GM19238 (cell line): Measurements from ENCODE around the gene ADAMTS10.
A peak's percentile ranks its signal among the peaks of the same experiment; 100 is the strongest.
"Not testable (repeated sequence)": the region's sequence is repeated elsewhere in the genome, so short reads cannot be mapped to it uniquely, and the experiment has no call there.

Source experiments
- DNase-seq: peaks from one replicate; pipeline ENCODE4 v3.0.0; 2011; ENCODE audit warnings: low spot score; ENCODE audit not compliant: insufficient read length

ADAMTS10 gene

DNA sequence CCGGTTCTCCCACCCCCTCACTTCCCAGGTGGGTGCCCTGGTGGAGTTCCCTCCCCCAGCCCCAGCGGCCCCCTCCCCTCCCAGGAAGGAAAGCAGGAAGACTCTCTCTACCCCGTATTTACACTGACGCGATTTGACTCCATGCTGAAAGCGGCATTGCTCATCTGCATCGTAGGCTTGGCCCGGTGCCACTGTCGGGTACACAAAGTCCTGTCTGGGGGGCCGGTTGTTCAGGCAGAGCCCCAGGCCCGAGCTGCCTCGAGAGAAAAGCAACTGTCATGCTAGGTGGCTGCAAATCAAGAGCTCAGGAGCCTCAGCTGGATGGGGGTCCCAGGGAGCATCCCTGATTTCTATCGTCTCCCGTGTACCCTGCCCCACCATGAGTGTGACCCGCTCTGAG lies 14.9 kb downstream of the ADAMTS10 start:
- DNase-seq: no peak

DNA sequence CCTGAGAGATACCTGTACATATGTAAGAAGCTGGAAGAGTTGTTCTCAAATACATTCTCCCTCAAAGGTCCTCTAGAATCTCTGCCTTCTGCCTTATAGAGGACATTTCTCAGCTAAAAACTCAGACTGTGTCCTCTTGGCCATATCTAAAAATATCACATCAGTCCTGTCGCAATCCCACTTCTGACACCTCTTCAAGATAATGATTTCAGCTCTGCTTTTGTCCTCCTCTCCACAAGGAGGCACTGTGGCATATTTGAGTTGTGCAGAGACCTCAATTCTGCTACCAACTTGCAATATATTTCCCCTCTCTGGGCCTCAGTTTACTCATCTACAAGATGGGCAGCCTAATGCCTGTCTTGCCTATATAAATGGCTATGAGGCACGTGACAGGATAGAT lies 16.6 kb downstream of the ADAMTS10 start:
- DNase-seq: no peak

DNA sequence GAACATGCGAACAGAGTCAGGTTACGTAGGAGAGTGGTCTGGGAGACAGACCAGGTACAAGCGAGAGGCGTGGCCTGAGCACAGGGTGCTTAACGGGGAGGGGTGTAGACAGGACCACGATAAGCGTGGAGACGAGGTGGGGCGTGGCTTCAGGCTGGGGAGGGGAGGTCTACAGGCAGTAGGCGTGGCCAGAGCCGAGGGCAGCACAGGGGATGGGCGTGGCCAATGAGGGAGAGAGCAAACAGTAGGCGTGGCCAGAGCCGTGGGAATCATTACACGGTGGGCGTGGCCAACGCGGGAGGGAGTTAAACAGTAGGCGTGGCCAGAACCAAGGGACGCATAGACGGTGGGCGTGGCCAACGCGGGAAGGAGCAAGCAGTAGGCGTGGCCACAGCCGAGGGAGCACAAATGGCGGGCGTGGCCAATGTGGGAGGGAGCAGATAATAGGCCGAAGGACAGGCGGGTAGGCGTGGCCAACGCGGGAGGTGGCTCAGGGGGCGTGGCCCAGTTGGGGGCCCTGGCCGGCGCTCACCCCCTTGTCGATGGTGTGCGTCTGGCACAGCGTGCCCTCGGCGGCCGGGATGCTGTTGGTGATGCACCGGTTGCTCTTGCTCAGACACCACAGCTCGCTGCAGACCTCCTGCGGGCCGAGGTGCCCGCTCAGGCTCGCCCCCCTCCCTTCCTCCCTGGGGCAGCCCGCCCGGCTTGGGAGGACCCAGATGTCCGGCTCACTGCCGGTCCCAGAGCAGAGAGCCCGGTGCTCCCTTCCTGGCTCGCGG lies 18.1 kb downstream of the ADAMTS10 start:
- DNase-seq: no peak

DNA sequence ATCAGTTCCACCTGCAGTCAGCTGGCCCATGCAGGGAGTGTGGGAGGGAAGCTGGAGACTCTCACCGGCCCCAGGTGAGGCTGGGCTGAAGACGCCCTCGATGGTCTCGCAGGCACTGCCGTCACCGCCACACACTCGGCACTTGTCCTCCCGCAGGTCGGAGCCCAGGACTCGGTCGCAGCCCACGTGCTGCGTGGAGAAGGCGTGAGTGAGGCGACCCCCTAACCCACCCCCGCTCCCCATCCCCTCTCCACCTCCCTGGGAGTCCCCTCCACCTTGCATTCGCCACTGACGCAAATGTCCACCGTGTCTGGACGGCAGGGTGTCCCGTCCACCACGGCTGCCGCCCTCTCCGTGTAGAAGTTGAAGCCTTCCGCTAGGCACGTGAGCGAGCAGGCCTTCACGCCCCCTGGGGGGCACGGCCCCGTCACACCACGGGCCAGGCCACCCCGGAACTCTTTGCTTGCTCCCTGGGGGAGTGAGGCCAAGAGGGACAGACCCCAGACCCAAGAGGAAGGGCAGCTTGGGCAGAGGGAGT lies 21.3 kb downstream of the ADAMTS10 start:
- DNase-seq: no peak

DNA sequence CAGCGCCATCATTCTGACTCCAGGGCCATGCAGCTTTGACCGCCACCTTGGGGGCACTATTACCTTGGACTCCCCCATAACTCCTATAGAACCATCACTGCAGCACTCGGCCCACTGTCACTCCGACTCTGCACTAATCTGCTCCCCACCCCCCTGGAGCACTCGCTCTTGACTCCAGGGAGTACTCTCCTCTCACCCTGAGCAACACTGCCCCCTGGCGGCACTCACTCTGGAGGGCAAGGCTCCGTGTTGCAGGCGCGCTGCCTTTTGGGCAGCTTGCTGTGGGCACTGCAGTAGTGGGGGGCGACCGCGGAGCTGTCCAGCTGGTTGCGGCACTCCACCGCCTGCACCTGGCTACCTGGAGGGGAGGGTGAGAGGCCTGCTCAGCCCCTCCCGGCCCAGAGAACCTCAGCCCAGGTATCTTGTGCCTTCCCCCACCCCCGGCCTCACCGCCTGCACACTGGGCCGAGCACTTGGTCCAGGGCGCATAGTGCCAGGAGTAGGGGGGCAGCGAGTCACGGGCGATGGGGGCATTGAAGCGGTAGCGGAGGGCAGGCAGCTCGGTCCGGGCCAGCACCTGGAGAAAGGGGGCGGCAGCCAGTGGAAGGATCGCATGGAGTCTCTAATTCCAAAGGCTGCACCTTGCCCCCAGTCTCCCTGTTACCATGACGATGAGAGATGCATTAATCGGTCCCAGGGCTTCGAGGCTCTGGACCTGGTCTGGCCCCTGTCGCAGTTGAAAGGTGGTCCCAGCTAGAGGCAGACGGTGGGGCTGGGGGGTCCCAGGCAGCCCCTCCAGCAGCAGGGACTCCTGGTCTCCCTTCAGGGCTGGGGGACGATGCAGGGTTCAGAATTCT lies 24.4 kb downstream of the ADAMTS10 start:
- DNase-seq: no peak

DNA sequence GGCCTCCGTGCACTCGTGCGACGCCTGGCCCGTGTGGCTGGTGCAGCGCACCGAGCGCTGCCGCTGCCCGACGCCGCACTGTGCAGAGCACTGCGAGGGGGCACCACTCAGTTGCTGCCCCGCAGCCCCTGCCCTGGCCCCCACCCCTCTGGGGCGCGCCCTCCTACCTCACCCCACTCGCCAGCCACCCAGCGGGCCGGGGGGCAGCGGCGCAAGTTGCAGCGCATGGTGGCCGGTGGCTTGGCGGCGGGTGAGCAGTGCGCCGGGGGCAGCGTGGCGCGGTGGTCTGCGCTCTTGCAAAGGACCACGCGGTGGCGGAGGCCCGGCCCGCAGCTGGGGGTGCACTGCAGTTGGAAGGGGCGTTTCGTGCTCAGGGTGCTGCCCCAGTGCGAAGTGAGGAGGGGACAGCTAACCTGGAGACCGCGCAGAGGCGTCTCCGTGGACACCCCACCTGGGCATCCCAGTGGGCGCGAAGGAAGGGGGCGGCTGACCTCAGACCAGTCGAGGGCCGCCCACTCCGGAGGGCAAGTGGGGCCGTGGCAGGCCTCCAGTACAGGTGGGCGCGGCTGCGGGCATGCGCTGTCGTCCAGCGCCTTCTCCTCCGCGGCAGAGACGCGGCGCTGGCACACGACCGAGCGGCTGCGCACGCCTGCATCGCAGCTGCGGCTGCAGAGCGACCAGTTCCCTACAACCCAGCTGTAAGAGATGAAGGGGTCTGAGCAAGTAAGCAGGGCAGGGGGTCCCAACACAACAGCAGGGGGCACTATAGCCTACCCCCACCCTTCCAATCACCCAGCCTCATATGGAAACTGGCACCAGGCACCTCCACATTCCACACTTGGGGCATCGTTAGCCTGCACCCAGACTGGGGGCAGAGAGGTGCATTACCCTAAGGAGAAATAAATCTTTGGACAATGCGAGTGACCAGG lies 25.3 kb downstream of the ADAMTS10 start:
- no peak for DNase-seq

DNA sequence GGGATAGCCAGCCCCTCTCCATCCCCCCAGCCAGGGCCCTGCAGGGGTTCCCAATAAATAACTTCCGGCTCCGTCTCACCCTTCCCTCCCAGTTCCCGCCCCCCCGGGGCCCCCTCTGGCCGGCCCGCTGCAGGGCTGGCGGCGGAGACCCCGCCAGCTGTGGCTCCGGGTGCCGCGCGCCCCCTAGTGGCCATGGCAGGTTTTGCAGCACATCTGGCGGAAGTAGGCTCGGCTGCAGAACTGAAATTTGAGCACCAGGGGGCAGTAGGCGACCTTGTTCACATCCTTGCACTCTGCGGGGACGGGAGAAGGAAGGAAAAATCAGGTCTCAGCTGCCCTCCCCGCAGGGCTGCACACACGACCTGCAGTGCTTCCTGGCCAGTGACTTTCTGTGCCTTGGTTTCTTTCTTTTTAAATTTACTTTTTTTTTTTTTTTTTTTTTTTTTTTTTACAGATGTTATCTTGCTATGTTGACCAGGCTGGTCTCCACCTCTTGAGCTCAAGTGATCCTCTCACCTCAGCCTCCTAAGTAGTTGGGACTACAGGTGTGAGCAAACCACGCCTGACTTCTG lies 29.7 kb downstream of the ADAMTS10 start:
- peak; percentile 72 for DNase-seq

DNA sequence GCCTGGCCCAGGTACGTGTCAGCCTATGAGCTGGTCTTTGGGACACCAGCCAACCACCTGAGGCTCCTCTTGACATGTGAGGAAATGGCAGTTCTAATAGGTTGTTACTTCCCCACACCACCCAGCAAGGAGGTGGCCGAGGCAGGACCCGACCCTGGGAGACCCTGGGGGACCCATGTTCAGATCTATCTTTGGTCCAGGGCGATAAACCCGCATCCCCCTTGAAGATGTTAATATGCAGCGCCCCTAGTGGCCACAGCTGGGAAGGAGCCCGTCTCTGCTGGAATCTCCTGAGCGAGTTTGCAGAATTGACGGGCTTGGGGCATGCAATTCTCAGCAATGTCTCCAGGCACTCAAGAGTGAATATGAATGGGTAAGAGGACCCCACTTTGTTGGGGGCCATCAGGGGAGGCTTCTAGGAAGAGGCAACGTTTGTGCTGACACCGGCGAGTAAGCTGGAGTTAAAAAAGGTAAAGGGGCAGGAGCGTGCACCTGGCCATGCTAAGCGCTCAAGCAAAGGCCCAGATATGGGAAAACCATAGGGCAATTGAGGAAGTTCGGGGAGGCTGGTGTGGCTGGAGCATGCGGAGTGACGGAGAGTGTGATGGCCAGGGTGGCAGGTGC lies 31.8 kb downstream of the ADAMTS10 start:
- DNase-seq: peak; percentile 64

DNA sequence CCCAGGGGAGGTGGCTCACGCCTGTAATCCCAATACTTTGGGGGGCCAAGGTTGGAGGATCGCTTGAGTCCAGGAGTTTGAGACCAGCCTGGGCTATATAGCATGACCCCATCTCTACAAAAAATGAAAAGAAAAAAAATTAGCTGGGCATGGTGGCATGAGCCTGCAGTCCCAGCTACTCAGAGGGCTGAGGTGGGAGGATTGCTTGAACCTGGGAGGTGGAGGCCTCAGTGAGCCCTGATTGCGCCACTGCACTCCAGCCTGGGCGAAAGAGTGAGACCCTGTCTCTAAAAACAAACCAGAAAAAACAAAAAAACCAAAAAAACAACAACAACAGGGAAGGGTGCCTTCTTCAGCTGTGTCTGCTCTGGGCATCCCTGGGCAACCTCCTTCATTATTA lies 32.8 kb downstream of the ADAMTS10 start:
- no peak for DNase-seq

DNA sequence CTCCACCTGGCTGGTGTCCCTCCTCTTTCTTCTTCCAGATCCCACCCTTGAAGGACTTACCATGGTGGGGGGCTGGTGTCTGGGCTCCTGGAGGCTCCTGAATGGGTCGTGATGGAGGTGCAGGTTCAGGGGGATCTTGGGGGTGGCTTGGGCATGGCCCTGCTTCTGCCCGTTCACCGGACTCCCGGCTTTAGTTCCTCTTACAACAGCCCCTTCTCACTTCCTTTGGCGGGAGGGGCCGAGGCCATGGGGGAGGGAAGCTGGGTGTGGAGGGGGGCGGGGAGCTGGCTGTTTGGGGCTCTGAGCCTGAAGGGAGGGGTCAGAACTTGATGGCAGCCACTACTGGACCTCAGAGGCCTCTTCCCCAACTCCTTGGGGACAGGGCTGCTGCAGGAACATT lies 33.3 kb downstream of the ADAMTS10 start, which contains the start of gene MYO1F:
MYO1F (minus strand) TSS at position 196 of the 400 bp plus-strand sequence; CDS start at position 63, 133 bp downstream.
- no peak for DNase-seq

DNA sequence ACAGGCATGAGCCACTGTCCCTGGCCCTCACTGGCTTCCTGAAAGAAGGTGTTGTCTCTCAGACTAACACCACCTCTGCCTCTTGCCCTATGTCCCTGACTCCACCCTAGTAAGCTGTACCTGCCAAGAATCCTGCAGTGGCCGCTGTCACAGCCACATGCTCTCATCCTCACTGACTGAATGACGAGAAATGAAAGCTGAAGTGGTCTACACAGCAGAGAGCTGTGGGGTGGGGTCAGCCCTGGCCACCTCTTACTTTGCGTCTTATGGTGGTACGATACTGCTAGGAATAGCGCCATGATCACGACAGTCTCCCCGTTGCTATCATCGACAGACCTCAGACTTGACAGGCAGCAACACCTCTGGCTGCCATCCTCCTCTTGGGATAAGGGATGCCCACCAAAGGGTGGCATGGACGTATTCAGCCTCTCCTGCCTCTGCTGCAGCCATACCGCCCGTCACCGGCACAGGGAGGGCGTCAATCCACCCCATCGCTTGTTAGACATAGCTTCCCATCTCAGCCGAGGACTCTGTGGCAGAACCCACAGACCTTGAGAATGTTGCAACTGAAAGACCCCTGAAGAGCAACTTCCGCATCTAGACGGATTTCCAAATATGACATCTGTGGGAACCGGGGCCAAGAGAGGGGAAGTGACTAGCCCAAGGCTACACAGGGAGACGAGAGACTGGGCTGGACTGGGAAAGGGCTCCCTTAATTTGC lies 34.1 kb downstream of the ADAMTS10 start:
- no peak for DNase-seq

DNA sequence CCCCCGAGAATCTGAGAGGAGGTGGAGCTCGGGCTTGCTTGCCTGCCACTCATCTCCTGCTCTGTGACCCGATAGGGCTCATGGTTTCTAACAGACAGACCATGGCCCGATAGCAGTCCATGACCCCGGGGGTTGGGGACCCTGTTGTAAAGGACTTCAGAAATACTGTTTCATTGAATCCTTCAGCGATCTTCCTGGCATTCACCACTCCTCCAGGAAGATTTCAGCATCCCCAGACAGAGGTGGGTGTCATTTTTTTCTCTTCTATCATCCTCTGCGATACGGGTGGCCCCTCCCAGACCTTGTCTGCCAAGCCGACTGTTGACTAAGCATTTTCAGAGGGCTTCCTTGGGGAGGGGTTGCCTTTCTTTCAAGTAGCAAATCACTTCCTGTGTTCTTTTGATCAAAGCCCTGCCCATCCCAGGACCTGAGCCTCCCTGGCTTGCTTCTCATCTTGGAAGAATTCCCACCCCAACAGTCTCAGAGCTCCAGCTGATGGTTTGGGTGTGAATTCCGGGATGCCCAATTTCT lies 35.0 kb downstream of the ADAMTS10 start:
- no peak for DNase-seq

DNA sequence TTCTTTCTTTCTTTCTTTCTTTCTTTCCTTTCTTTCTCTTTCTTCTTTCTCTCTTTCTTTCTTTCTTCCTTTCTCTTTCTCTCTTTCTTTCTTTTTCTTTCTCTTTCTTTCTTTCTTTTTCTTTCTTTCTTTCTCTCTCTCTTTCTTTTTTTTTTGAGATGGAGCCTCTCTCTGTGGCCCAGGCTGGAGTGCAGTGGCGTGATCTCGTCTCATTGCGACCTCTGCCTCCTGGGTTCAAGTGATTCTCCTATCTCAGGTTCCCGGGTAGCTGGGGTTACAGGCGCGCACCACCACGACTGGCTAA lies 35.9 kb downstream of the ADAMTS10 start:
- not testable (repeated sequence) for DNase-seq

DNA sequence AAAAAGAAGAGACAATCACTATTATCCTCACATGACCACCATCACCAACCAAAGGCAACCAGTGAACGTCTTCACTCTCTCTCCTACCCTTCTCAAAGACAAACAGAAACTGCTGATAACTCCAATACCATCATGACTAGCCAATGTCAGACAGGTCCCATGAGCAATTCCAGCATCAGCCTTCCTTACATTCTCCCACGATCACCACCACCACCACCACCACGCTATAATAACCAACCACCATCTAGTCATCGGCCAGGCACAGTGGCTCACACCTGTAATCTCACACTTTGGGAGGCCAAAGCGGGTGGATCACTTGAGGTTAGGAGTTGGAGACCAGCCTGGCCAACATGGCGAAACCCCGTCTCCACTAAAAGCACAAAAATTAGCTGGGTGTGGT lies 37.2 kb downstream of the ADAMTS10 start:
- DNase-seq: no peak

DNA sequence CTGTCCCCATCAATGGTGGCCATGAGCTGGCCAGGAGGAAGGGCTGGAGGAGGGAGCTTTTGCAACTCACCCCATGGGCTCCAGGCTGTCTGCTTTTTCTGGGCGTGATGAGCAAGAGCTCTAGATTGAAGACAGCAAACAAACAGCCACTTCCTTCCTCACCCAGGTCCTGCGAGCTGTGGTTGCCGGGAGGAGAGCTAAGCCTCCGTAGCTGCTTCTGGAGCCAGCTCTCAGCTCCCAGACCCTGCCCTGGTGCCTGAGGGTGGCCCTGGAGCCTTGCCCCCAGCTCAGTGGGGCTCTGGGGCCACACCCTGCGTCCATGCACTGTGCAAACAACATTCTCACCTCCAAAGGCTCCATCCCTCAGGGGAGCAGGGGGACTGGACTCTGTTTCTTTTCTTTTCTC lies 39.5 kb downstream of the ADAMTS10 start:
- no peak for DNase-seq

DNA sequence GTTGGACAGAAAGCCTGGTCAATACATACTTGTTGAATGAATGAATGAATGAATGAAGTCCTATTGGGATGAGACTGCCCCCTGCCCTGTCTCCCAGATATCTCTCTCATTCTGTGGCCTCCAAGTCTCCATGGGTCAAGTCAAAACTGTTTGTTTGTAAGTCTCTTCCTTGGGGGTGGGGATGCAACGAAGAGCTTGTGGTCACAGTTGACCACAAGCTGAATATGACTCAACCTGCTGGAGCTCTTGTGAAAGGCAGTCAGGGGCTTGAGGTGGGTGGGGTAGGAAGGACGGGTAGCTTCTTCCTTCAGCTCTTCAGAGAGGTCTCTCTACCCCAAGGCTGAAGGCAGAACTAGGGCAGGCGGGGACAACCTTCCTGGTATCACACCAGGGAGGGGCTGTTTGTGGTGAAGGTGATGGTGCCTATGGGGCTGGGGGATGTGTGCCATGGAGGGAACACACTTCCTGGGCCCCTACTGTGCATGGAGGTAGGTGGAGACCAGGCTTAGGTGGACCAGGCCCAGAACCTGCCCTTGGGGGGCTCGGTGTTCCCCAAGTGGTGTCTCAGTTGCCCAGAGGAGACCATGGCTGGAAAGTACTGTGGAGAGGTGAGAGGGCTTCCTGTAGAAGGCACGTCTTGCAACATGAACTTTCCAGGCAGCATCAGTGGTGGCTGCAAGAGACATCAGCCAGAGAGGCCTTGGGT lies 41.3 kb downstream of the ADAMTS10 start:
- DNase-seq: peak; percentile 77

DNA sequence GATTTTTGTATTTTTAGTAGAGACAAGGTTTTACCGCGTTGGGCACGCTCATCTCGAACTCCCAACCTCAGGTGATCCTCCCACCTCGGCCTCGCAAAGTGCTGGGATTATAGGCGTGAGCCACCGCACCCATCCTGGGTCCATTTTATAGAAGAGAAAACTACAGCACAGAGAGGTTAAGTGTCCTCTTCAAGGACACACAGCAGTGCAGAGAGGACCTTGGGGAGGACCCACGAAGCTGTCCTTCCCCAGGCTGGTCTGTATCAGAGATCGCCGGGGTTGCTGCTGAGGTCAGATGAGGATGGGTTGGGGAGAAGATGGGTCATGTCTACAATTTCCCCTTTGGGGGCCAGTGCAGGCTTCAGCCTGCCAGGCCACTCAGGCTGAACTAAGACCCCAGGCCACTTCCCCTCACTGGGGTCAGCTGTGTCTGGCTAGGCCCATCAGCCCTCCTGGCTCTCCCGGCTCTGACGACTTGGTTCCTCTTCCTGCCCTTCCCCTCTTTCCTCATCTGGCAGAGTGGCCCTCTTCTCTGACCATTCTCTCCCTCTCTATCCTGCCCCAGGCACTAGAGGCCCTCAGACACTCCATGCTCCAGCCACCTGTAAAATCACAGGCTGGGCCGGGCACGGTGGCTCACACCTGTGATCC lies 42.9 kb downstream of the ADAMTS10 start:
- no peak for DNase-seq

DNA sequence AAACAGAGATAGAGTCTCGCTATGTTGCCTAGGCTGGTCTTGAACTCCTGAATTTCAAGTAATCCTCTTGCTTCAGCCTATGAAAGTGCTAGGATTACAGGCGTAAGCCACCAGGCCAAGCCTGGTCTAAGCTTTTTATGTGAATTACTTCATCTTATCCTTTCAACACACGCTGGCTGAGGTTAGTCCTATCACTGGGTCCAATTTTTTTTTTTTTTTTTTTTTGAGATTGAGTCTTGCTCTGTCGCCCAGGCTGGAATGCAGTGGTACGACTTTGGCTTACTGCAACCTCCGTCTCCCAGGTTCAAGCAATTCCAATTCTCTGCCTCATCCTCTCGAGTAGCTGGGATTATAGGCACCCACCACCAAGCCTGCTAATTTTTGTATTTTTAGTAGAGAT lies 43.7 kb downstream of the ADAMTS10 start:
- DNase-seq: no peak
